SK-N-SH (cell line): ENCODE results near the gene PTPN9. TPM values are rescaled to one million over a fixed set of nuclear protein-coding genes. Genes with fewer than 3 reads are reported as not detected.

Experiments used
- CTCF ChIA-PET: fragments of 300-600, 350-600 bp; formaldehyde crosslinking; extraction: SDS; loops from one replicate; lab custom pipeline; 2021; lab: Yijun Ruan, JAX
- POLR2A ChIA-PET: fragments of 350-600 bp; sonication (Branson Sonifier 250); formaldehyde crosslinking; extraction: SDS; loops from one replicate; lab custom pipeline; 2020; ENCODE audit warnings: antibody characterized with exemption, inconsistent platforms; lab: Yijun Ruan, JAX
- DNase-seq: peaks from one replicate; pipeline ENCODE4 v3.0.0; 2012
- H2AFZ ChIP-seq: fragments of 200-600 bp; sonication (generic); 2 replicates; pipeline ENCODE4 v1.8.1; 2016; ENCODE audit warnings: antibody characterized with exemption, mild to moderate bottlenecking, low read depth
- H3F3A ChIP-seq: fragments of 200-600 bp; sonication (generic); replicated peaks from 2 replicates; pipeline ENCODE3; 2016; ENCODE audit warnings: antibody characterized with exemption, mild to moderate bottlenecking; ENCODE audit not compliant: insufficient read depth
- H3K27ac ChIP-seq, 2 experiments: fragments of 200-500 bp in 1 of 2; fragments of 200-600 bp in 1 of 2; sonication (Bioruptor generic) in 1 of 2; sonication (generic), shearing (Covaris generic) in 1 of 2; 2 replicates each; pipeline versions ENCODE4 v1.5.1 to v1.6.1; 2014 to 2016; ENCODE audit warnings: low read depth in 2 of 2, inconsistent platforms in 1 of 2, low read length in 1 of 2, mild to moderate bottlenecking in 1 of 2, mixed read lengths in 1 of 2
- H3K27me3 ChIP-seq: fragments of 200-600 bp; sonication (generic), shearing (Covaris generic); 2 replicates; pipeline ENCODE4 v1.6.1; 2016; ENCODE audit warnings: mixed run types; ENCODE audit not compliant: insufficient read depth
- H3K36me3 ChIP-seq, 2 experiments: fragments of 200-500 bp in 1 of 2; fragments of 200-600 bp in 1 of 2; sonication (Bioruptor generic) in 1 of 2; sonication (generic) in 1 of 2; replicated peaks in 1 of 2; 2 replicates each; pipeline versions ENCODE3 to v1.5.1; 2014 to 2016; ENCODE audit warnings: low read length in 1 of 2, mild to moderate bottlenecking in 1 of 2; ENCODE audit not compliant: insufficient read depth in 2 of 2, control insufficient read depth in 1 of 2
- H3K4me1 ChIP-seq, 2 experiments: fragments of 200-500 bp in 1 of 2; fragments of 200-600 bp in 1 of 2; sonication (Bioruptor generic) in 1 of 2; sonication (generic), shearing (Covaris generic) in 1 of 2; 2 replicates each; pipeline versions ENCODE4 v1.5.1 to v1.6.1; 2014 to 2016; ENCODE audit warnings: low read depth in 1 of 2, low read length in 1 of 2, mixed run types in 1 of 2; ENCODE audit not compliant: insufficient read depth in 2 of 2, control insufficient read depth in 1 of 2
- H3K4me2 ChIP-seq: fragments of 200-600 bp; sonication (generic), shearing (Covaris generic); 2 replicates; pipeline ENCODE4 v1.6.1; 2017; ENCODE audit warnings: mixed run types
- H3K4me3 ChIP-seq, 2 experiments: fragments of 200-500 bp in 1 of 2; fragments of 200-600 bp in 1 of 2; sonication (Bioruptor generic) in 1 of 2; sonication (generic), shearing (Covaris generic) in 1 of 2; 2 replicates each; pipeline versions ENCODE4 v1.5.1 to v1.8.1; 2014 to 2016; ENCODE audit warnings: low read depth in 2 of 2, inconsistent platforms in 1 of 2, low read length in 1 of 2, mild to moderate bottlenecking in 1 of 2, mixed read lengths in 1 of 2, moderate library complexity in 1 of 2
- H3K79me2 ChIP-seq: fragments of 200-600 bp; sonication (generic); 2 replicates; pipeline ENCODE4 v1.8.1; 2017; ENCODE audit warnings: mild to moderate bottlenecking; ENCODE audit not compliant: insufficient read depth
- H3K9ac ChIP-seq: fragments of 200-600 bp; sonication (generic); 2 replicates; pipeline ENCODE4 v1.6.1; 2017; ENCODE audit warnings: mixed run types
- H3K9me2 ChIP-seq: fragments of 200-600 bp; sonication (generic); 2 replicates; pipeline ENCODE4 v1.6.1; 2017; ENCODE audit warnings: mixed run types
- H3K9me3 ChIP-seq: fragments of 200-600 bp; sonication (generic); 2 replicates; pipeline ENCODE4 v1.6.1; 2017; ENCODE audit warnings: mixed run types, mild to moderate bottlenecking, moderate library complexity
- H4K20me1 ChIP-seq: fragments of 200-600 bp; sonication (generic); 2 replicates; pipeline ENCODE4 v1.6.1; 2017; ENCODE audit warnings: mild to moderate bottlenecking, mixed run types; ENCODE audit not compliant: insufficient read depth
- ELF1 ChIP-seq: IDR thresholded peaks from 2 replicates; pipeline ENCODE4 v1.4.0; 2012
- GABPA ChIP-seq: IDR thresholded peaks from 2 replicates; pipeline ENCODE4 v1.4.0; 2012; ENCODE audit warnings: low read depth, mild to moderate bottlenecking
- POLR2AphosphoS5 ChIP-seq: IDR thresholded peaks from 2 replicates; pipeline ENCODE4 v1.6.1; 2012; ENCODE audit warnings: low read depth, low read length
- RCOR1 ChIP-seq: fragments of 150-350 bp; IDR thresholded peaks from 2 replicates; pipeline ENCODE4 v1.6.1; 2017; ENCODE audit warnings: antibody characterized with exemption, low read length
- RFX5 ChIP-seq: IDR thresholded peaks from 2 replicates; pipeline ENCODE4 v1.6.1; 2012; ENCODE audit warnings: mild to moderate bottlenecking, improper control_type of control experiment, low read length
- SIN3A ChIP-seq: IDR thresholded peaks from 2 replicates; pipeline ENCODE4 v1.6.1; 2012; ENCODE audit warnings: low read depth, mild to moderate bottlenecking, low read length, moderate library complexity, borderline replicate concordance
- TAF1 ChIP-seq: IDR thresholded peaks from 2 replicates; pipeline ENCODE4 v1.6.1; 2012; ENCODE audit warnings: low read depth, mild to moderate bottlenecking, low read length, moderate library complexity, borderline replicate concordance
- WGBS: methylation state at CpG from one replicate; pipeline ENCODE4 v1.1.6; 2017; ENCODE audit warnings: low lambda C conversion rate; 5-methylcytosine and 5-hydroxymethylcytosine counted together
- polyA plus RNA-seq, 3 experiments: library from polyadenylated mRNA; depleted of rRNA; stranded (reverse); fragments of >200 nt; gene quantifications; 2 replicates each; pipeline ENCODE4 v1.2.3, GENCODE V29; 2012
- TF ChIP-seq, protein P1 (sequence below): IDR thresholded peaks from 2 replicates; pipeline ENCODE4 v1.4.0; 2012; ENCODE audit warnings: low read depth, borderline replicate concordance
- TF ChIP-seq, protein P2 (sequence below): fragments of 150-350 bp; IDR thresholded peaks from 2 replicates; pipeline ENCODE4 v1.6.1; 2016; ENCODE audit warnings: mild to moderate bottlenecking, low read depth, low read length
- TF ChIP-seq, protein P3 (sequence below): fragments of 150-350 bp; IDR thresholded peaks from 2 replicates; pipeline ENCODE4 v1.6.1; 2017; ENCODE audit warnings: antibody characterized with exemption, low read length, low read depth, borderline replicate concordance
- TF ChIP-seq, protein P4 (sequence below): IDR thresholded peaks from 2 replicates; pipeline ENCODE4 v1.4.0; 2012; ENCODE audit warnings: low read depth

Gene PTPN9
- polyA plus RNA-seq, 1 of the 3 experiments (the other 2 are of a cell fraction), result 25.9 TPM

DNA sequence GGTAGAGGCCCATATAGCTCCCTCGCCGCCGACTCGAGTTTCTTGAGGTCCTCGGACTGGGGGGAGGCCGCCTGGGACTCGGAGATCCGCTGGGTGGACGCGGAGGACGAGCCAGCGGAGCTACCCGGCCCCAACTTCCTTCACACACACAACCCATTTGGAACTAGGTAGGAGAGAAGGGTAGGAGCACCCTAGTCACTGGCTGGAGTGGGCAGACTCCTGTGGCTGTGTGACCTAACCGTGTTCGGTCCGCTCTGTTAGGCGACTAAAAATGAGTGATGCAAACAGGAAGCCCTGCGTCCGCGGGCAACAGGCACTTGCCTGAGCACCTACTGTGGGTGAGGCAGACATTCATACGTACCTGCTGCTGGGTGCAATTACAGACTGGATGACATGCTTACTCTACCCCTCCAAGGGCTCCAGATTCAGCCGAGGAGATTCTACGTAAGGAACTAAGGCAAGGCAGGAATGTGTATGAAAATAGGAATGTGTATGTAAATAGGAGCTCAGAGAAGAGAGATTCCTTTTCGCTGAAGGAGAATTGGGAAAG is 123.1 kb downstream of the PTPN9 start:
- Histone ChIP-seq H3K4me3 (peak overlapping the region; percentile 93 to 97), H3K4me2 (peak overlapping the region; percentile 98), H3K27me3 (no peaks in the 10 kb centered on the region), H3K9me2 (no peaks in the 10 kb centered on the region), H3K9ac (peak overlapping the region; percentile 96), H3K9me3 (no peaks in the 10 kb centered on the region), H3K4me1 (peaks cover 0 to 16% of the 10 kb centered on the region in 2 experiments; a peak in 1 of 4 replicates), H3K79me2 (peaks cover 12% of the 10 kb centered on the region; the same call in 1 of the 2 replicates), H3K36me3 (no peaks in the 10 kb centered on the region), H2AFZ (peak overlapping the region; percentile 94), H4K20me1 (no peaks in the 10 kb centered on the region; the same call in 1 of the 2 replicates), H3K27ac (peak overlapping the region; percentile 87 to 96), H3F3A (peaks cover 28% of the 10 kb centered on the region)
- CTCF ChIA-PET, result interaction anchor here (0.8 to 3.7 kb wide), 6 partner anchors 14 to 184 kb away, joined by 3 to 19 read pairs (median 3); partner anchors contain the start of genes IMP3, MAN2C1 and SNUPN
- POLR2A ChIA-PET, result interaction anchor here (0.6 to 3.4 kb wide), 4 partner anchors 12 to 211 kb away, joined by 3 to 12 read pairs (median 4); partner anchors contain the start of genes IMP3 and MAN2C1
- 7% methylated on average over 22 of the region's 24 CpGs for WGBS
- TF ChIP-seq, protein P1, sequence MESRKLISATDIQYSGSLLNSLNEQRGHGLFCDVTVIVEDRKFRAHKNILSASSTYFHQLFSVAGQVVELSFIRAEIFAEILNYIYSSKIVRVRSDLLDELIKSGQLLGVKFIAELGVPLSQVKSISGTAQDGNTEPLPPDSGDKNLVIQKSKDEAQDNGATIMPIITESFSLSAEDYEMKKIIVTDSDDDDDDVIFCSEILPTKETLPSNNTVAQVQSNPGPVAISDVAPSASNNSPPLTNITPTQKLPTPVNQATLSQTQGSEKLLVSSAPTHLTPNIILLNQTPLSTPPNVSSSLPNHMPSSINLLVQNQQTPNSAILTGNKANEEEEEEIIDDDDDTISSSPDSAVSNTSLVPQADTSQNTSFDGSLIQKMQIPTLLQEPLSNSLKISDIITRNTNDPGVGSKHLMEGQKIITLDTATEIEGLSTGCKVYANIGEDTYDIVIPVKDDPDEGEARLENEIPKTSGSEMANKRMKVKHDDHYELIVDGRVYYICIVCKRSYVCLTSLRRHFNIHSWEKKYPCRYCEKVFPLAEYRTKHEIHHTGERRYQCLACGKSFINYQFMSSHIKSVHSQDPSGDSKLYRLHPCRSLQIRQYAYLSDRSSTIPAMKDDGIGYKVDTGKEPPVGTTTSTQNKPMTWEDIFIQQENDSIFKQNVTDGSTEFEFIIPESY, result no peak
- TF ChIP-seq, protein P2, sequence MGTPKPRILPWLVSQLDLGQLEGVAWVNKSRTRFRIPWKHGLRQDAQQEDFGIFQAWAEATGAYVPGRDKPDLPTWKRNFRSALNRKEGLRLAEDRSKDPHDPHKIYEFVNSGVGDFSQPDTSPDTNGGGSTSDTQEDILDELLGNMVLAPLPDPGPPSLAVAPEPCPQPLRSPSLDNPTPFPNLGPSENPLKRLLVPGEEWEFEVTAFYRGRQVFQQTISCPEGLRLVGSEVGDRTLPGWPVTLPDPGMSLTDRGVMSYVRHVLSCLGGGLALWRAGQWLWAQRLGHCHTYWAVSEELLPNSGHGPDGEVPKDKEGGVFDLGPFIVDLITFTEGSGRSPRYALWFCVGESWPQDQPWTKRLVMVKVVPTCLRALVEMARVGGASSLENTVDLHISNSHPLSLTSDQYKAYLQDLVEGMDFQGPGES, result no peak
- no peak for TF ChIP-seq ELF1
- peak; percentile 20; the same call in 1 of the 2 replicates for TF ChIP-seq GABPA
- TF ChIP-seq TAF1, result peak; percentile 18; the same call in 1 of the 2 replicates
- no peak for TF ChIP-seq RFX5
- TF ChIP-seq RCOR1, result no peak
- 0 out of 2 replicates have a peak, but pooled peaks have one; percentile 1 for TF ChIP-seq SIN3A
- TF ChIP-seq POLR2AphosphoS5, result 0 out of 2 replicates have a peak, but pooled peaks have one; percentile 15
- TF ChIP-seq, protein P3, sequence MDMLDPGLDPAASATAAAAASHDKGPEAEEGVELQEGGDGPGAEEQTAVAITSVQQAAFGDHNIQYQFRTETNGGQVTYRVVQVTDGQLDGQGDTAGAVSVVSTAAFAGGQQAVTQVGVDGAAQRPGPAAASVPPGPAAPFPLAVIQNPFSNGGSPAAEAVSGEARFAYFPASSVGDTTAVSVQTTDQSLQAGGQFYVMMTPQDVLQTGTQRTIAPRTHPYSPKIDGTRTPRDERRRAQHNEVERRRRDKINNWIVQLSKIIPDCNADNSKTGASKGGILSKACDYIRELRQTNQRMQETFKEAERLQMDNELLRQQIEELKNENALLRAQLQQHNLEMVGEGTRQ, result no peak
- TF ChIP-seq, protein P4, sequence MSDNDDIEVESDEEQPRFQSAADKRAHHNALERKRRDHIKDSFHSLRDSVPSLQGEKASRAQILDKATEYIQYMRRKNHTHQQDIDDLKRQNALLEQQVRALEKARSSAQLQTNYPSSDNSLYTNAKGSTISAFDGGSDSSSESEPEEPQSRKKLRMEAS, result 0 out of 2 replicates have a peak, but pooled peaks have one; percentile 16
- no peak for DNase-seq
